Brain microvascular endothelial cell (primary cell): ENCODE results near the gene CCDC88C.

Experiments
- DNase-seq: peaks from one replicate; pipeline ENCODE4 v3.0.0-alpha.2; 2020
- H3K27ac ChIP-seq: fragments of 250-450 bp; sonication (Bioruptor Pico); 2 replicates; pipeline ENCODE4 v1.5.1; 2020; ENCODE audit warnings: mild to moderate bottlenecking, moderate library complexity
- H3K27me3 ChIP-seq: fragments of 250-450 bp; sonication (Bioruptor Pico); replicated peaks from 2 replicates; pipeline ENCODE4 v1.5.1; 2020; ENCODE audit warnings: mild to moderate bottlenecking
- H3K36me3 ChIP-seq: fragments of 250-450 bp; sonication (Bioruptor Pico); replicated peaks from 2 replicates; pipeline ENCODE4 v1.5.1; 2020; ENCODE audit warnings: mild to moderate bottlenecking
- H3K4me3 ChIP-seq: 2 replicates; pipeline ENCODE4 v1.5.1; 2011; ENCODE audit warnings: low read depth, mild to moderate bottlenecking, control low read depth, low read length, moderate library complexity
- CTCF ChIP-seq: IDR thresholded peaks from 2 replicates; pipeline ENCODE4 v1.5.1; 2011; ENCODE audit warnings: low read depth, mild to moderate bottlenecking, moderate library complexity, low read length, control low read depth, inconsistent platforms; ENCODE audit errors: missing control alignments
- in situ Hi-C: cut with HindIII; loops from 2 replicates; pipeline ENCODE4 v1.10.0; 2017; ENCODE audit warnings: low sequenced_read_pairs, low pct_ligation_motif_present

The CCDC88C gene

GRCh38 chr14:91282954-91283645 lies 134.5 kb downstream of the CCDC88C start:
- Histone ChIP-seq H3K4me3 (no peak overlapping the region), H3K36me3 (no peaks in the 10 kb centered on the region), H3K27me3 (no peaks in the 10 kb centered on the region), H3K27ac (no peak overlapping the region)
- DNase-seq = no peak
- in situ Hi-C loops = loop anchor here (25.0 kb wide), 2 partner anchors 96 to 371 kb away; no protein-coding TSS in a partner anchor
- no peak for TF ChIP-seq CTCF

GRCh38 chr14:91281346-91281745 lies 136.3 kb downstream of the CCDC88C start:
- Histone ChIP-seq H3K27me3 (no peaks in the 10 kb centered on the region), H3K36me3 (no peaks in the 10 kb centered on the region), H3K4me3 (no peak overlapping the region), H3K27ac (no peak overlapping the region)
- no peak for DNase-seq
- no peak for TF ChIP-seq CTCF
- in situ Hi-C loops = loop anchor here (25.0 kb wide), 2 partner anchors 94 to 369 kb away; no protein-coding TSS in a partner anchor

- Histone ChIP-seq H3K27ac (no peak overlapping the region), H3K27me3 (no peaks in the 10 kb centered on the region), H3K36me3 (no peaks in the 10 kb centered on the region), H3K4me3 (no peak overlapping the region)
- no peak for TF ChIP-seq CTCF
- in situ Hi-C loops = loop anchor here (25.0 kb wide), 2 partner anchors 93 to 368 kb away; no protein-coding TSS in a partner anchor
- no peak for DNase-seq
Observed at GRCh38 chr14:91280129-91280528, 137.5 kb downstream of the CCDC88C start.

GRCh38 chr14:91279354-91279753 lies 138.3 kb downstream of the CCDC88C start:
- TF ChIP-seq CTCF = no peak
- Histone ChIP-seq H3K27me3 (no peaks in the 10 kb centered on the region), H3K4me3 (no peak overlapping the region), H3K36me3 (no peaks in the 10 kb centered on the region), H3K27ac (no peak overlapping the region)
- DNase-seq = no peak
- in situ Hi-C loops = loop anchor here (25.0 kb wide), 2 partner anchors 92 to 367 kb away; no protein-coding TSS in a partner anchor

GRCh38 chr14:91278383-91278715 lies 139.3 kb downstream of the CCDC88C start:
- H3K36me3 ChIP-seq = no peaks in the 10 kb centered on the region
- H3K27me3 ChIP-seq = no peaks in the 10 kb centered on the region
- no peak overlapping the region for H3K27ac ChIP-seq
- no peak for TF ChIP-seq CTCF
- no peak for DNase-seq
- in situ Hi-C loops = loop anchor here (25.0 kb wide), 2 partner anchors 91 to 366 kb away; no protein-coding TSS in a partner anchor
- H3K4me3 ChIP-seq = no peak overlapping the region
